Progenitor cell of endocrine pancreas (in vitro differentiated cells): Measurements from ENCODE around the gene IRX4. TPM values are rescaled to one million over a fixed set of nuclear protein-coding genes. Genes with fewer than 3 reads are reported as not detected.

Experiments
- DNase-seq: peaks from one replicate; pipeline ENCODE4 v3.0.0; 2021; ENCODE audit warnings: low spot score; ENCODE audit not compliant: unreplicated experiment
- H3K27ac Mint-ChIP-seq: 2 replicates; pipeline ENCODE4 v1.8.0; 2021; ENCODE audit warnings: mild to moderate bottlenecking, moderate library complexity, mixed read lengths
- H3K27me3 Mint-ChIP-seq: 2 replicates; pipeline ENCODE4 v1.8.0; 2021; ENCODE audit warnings: mixed read lengths
- H3K36me3 Mint-ChIP-seq: 2 replicates; pipeline ENCODE4 v1.8.0; 2022; ENCODE audit warnings: mixed read lengths; ENCODE audit not compliant: insufficient read depth
- H3K4me1 Mint-ChIP-seq: 2 replicates; pipeline ENCODE4 v1.8.0; 2021; ENCODE audit warnings: low read depth, mixed read lengths
- H3K4me3 Mint-ChIP-seq: 2 replicates; pipeline ENCODE4 v1.8.0; 2021; ENCODE audit warnings: low read depth, mild to moderate bottlenecking, moderate library complexity, mixed read lengths
- H3K9me3 Mint-ChIP-seq: 2 replicates; pipeline ENCODE4 v1.8.0; 2021; ENCODE audit warnings: low read depth, mixed read lengths
- total RNA-seq: library from RNA; stranded (reverse); gene quantifications from 2 replicates; pipeline ENCODE4 v1.2.1, GENCODE V29; 2021
- TF ChIP-seq, protein P1 (sequence below): fragments of 200-600 bp; sonication (generic); IDR thresholded peaks from one replicate; pipeline ENCODE4 v1.5.0; 2021; ENCODE audit warnings: antibody characterized with exemption, mild to moderate bottlenecking; ENCODE audit not compliant: unreplicated experiment

Gene IRX4
- total RNA-seq, 1 donor from 2014 or later, result 0.17 TPM

DNA sequence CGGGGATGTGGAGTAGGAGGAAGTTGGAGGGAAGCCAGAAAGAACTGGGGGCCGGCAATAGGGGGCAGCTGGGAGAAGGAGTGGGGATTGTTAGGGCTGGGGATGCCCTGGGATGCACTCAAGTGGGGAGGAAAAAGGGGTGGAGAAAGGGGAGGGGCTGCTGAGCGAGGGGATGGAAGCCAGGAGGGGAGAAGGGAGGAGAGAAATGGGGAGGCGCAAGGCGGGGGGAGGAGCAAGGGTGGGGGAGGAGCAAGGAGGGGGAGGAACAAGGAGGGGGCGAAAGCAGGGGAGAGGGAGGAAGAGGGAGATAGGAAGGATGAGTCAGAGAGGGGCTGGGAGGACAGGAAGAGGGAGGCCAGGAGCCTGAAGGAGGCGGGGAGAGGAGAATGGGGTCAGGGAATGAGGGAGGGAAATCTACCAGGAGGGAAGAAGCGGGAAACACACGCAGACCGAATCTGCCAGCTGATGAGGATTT lies 1.6 kb downstream of the IRX4 start:
- no peak for DNase-seq
- Mint-ChIP-seq H3K9me3 (no peaks in the 10 kb centered on the region), H3K27ac (no peak overlapping the region), H3K36me3 (no peaks in the 10 kb centered on the region), H3K4me1 (peaks cover 3% of the 10 kb centered on the region), H3K27me3 (peaks cover 59% of the 10 kb centered on the region), H3K4me3 (no peak overlapping the region)
- TF ChIP-seq, protein P1, sequence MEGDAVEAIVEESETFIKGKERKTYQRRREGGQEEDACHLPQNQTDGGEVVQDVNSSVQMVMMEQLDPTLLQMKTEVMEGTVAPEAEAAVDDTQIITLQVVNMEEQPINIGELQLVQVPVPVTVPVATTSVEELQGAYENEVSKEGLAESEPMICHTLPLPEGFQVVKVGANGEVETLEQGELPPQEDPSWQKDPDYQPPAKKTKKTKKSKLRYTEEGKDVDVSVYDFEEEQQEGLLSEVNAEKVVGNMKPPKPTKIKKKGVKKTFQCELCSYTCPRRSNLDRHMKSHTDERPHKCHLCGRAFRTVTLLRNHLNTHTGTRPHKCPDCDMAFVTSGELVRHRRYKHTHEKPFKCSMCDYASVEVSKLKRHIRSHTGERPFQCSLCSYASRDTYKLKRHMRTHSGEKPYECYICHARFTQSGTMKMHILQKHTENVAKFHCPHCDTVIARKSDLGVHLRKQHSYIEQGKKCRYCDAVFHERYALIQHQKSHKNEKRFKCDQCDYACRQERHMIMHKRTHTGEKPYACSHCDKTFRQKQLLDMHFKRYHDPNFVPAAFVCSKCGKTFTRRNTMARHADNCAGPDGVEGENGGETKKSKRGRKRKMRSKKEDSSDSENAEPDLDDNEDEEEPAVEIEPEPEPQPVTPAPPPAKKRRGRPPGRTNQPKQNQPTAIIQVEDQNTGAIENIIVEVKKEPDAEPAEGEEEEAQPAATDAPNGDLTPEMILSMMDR, result no peak

DNA sequence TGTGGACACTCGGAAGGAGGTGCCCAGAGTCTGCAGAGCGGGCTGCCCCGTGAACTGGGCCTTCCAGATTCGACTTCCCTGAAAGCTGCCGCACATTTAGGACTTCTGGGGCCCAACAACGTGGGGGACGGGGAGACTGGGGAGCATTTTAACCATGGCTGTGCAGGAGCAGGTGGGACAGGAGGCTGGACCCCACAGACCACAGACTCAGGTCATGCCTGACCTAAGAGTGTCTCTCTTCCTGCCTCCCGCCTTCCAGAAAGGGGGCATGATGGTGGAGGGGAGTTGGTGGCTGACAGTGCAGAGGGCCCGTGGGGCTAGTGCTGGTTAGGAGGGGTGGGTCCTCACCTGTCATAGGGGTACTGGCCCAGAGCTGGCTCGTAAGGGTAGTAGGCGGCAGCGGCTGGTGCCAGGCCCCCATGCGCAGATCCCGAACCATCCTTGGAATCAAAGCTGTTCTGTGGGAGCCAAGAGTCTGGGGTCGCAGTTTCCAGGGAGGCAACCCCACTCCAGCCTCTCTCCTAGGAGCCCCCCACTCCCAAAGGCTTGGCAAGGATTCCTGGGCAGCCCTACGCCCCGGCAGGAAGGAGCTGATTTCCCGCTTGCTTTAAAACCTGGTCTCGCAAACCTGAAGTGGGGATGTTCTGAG lies 2.2 kb downstream of the IRX4 start:
- H3K9me3 Mint-ChIP-seq, result no peaks in the 10 kb centered on the region
- peaks cover 7% of the 10 kb centered on the region for H3K4me1 Mint-ChIP-seq
- peaks cover 57% of the 10 kb centered on the region for H3K27me3 Mint-ChIP-seq
- no peak overlapping the region for H3K27ac Mint-ChIP-seq
- H3K4me3 Mint-ChIP-seq, result no peak overlapping the region
- DNase-seq, result no peak
- no peaks in the 10 kb centered on the region for H3K36me3 Mint-ChIP-seq
- TF ChIP-seq, protein P1, result no peak

DNA sequence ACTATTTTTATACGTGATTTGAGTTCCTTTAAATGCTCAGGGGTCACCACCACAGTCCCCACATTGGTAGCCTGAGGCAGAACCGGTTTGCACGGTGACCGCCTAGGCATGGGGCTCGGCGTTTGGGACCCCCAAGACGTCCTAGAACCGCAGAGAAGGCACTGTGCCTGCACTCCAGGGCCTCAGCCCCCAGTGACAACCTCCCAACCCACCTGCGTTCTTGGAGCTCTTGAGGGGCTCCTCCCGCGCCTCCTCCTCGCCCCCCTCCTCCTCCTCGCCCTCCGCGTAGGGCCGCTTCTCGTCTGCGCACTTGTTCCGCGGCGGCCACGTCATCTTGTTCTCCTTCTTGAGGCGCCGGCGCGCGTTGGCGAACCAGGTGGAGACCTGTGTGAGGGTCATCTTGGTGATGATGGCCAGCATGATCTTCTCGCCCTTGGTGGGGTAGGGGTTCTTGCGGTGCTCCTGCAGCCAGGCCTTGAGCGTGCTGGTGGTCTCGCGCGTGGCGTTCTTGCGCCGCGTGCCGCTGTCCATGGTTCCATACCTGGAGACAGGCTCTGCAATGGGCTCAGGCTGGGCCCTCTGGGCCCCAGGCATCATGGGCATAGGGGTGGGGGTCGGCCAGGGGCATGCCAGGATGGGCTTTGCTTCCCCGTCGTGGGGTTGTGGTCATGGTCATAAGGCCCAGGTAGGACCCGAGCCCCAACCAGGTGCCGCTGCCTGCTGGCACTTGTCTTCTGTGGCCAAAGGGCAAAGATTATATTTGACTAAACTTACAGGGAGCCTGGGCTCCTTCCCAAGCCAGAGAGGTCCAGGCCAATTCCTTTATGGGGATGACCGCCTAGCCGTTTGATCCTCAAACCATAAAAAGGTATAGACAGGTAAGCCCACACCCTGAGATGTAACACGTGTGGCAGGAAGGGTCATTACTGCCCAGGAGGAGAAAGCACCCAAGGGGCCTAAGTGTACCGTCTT lies 3.1 kb downstream of the IRX4 start:
- no peak overlapping the region for H3K27ac Mint-ChIP-seq
- no peaks in the 10 kb centered on the region for H3K9me3 Mint-ChIP-seq
- no peaks in the 10 kb centered on the region for H3K36me3 Mint-ChIP-seq
- H3K4me3 Mint-ChIP-seq, result no peak overlapping the region
- TF ChIP-seq, protein P1, result no peak
- no peak for DNase-seq
- H3K27me3 Mint-ChIP-seq, result peaks cover 57% of the 10 kb centered on the region
- H3K4me1 Mint-ChIP-seq, result peaks cover 8% of the 10 kb centered on the region

DNA sequence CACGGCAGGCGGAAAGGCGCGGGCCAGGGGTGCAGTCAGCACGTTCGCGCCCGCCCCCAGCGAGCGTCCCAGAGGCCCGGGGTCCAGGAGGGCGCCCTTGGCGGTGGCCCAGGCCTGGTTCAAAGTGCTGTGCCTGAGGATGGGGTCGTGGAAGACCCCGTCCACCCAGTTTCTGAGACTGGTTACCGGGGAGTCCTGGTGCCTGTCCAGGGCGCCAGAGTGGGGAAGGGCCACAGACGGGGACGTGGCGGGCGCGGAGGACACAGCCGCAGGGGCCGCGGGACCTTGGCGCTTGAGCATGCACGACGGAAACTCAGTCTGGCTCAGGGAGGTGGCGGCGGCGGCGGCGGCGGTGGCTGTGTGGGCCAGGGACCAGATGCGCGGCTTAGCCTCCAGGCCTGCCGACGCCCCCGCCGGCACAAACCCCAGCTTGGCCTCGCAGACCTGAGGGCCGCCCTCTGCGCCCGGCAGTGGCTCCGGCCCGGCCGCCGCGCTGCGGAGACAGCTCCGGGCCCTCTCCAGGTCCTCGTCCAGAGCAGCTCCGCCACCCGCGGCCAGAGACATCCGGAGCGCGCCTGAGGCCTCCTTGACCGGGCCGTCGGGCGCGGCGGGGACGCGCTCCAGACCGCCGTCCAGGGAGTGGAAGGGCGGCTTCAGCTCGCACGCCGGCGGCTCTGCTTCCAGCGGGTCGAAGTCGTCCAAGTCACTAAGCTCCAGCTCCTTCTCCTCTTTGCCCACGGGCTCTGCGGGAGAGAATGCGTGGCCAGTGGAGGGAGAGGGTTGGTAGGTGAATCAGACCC lies 4.5 kb downstream of the IRX4 start:
- H3K4me1 Mint-ChIP-seq, result peaks cover 6% of the 10 kb centered on the region
- no peaks in the 10 kb centered on the region for H3K36me3 Mint-ChIP-seq
- H3K9me3 Mint-ChIP-seq, result no peaks in the 10 kb centered on the region
- peaks cover 55% of the 10 kb centered on the region for H3K27me3 Mint-ChIP-seq
- H3K4me3 Mint-ChIP-seq, result no peak overlapping the region
- TF ChIP-seq, protein P1, result no peak
- H3K27ac Mint-ChIP-seq, result no peak overlapping the region
- DNase-seq, result no peak
